ENCODE results near the gene GINM1.

DNA sequence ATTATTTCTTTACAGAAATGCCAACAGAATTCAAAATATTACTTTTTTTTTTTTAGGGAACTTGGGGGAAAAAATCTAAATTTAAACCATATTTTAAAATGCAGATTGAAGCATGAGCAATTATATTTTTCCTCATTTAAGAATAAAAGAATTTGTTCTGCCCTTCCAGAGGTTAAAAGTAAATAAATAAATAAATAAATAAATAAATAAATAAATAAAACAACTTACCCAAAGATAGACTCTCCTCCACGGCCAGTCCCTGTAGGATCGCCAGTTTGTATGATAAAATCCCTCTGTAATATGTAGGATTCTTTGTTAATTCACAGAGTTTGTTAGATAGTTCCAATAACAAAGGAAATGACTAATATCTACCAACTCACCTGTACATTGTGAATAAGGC lies 25.0 kb upstream of the GINM1 start:
- TF ChIP-seq, protein P1, sequence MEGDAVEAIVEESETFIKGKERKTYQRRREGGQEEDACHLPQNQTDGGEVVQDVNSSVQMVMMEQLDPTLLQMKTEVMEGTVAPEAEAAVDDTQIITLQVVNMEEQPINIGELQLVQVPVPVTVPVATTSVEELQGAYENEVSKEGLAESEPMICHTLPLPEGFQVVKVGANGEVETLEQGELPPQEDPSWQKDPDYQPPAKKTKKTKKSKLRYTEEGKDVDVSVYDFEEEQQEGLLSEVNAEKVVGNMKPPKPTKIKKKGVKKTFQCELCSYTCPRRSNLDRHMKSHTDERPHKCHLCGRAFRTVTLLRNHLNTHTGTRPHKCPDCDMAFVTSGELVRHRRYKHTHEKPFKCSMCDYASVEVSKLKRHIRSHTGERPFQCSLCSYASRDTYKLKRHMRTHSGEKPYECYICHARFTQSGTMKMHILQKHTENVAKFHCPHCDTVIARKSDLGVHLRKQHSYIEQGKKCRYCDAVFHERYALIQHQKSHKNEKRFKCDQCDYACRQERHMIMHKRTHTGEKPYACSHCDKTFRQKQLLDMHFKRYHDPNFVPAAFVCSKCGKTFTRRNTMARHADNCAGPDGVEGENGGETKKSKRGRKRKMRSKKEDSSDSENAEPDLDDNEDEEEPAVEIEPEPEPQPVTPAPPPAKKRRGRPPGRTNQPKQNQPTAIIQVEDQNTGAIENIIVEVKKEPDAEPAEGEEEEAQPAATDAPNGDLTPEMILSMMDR (IDR thresholded peaks at IDR 0.05) = no peak
- no peak for TF ChIP-seq POLR2A (IDR thresholded peaks at IDR 0.05)

Measured in testis (tissue), 2 donors.